MM.1S (cell line): ENCODE measurements around the gene HSPB1.
A peak's percentile ranks its signal among the peaks of the same experiment; 100 is the strongest.

ENCODE experiments used
- DNase-seq: peaks from one replicate; pipeline ENCODE4 v3.0.0-alpha.2; 2015
- H2AFZ ChIP-seq: fragments of 300-600 bp; sonication (generic); 2 replicates; pipeline ENCODE4 v1.6.0; 2016; ENCODE audit warnings: antibody characterized with exemption, low read length
- H3F3A ChIP-seq: fragments of 300-600 bp; sonication (generic); 2 replicates; pipeline ENCODE4 v1.6.1; 2016; ENCODE audit warnings: mild to moderate bottlenecking, antibody characterized with exemption, low read length, moderate library complexity, mixed read lengths; ENCODE audit not compliant: insufficient read depth
- H3K27ac ChIP-seq: fragments of 300-600 bp; sonication (generic); 2 replicates; pipeline ENCODE4 v1.5.1; 2016; ENCODE audit warnings: mild to moderate bottlenecking, low read length
- H3K27me3 ChIP-seq: fragments of 300-600 bp; sonication (generic); replicated peaks from 2 replicates; pipeline ENCODE4 v1.6.0; 2016; ENCODE audit warnings: low read length; ENCODE audit not compliant: insufficient read depth
- H3K36me3 ChIP-seq: fragments of 300-600 bp; sonication (generic); replicated peaks from 2 replicates; pipeline ENCODE4 v1.6.1; 2016; ENCODE audit warnings: mild to moderate bottlenecking, low read length, mixed read lengths; ENCODE audit not compliant: insufficient read depth
- H3K4me1 ChIP-seq: fragments of 300-600 bp; sonication (generic); 2 replicates; pipeline ENCODE4 v1.6.1; 2016; ENCODE audit warnings: low read length, mixed read lengths
- H3K4me2 ChIP-seq: fragments of 300-600 bp; sonication (generic); 2 replicates; pipeline ENCODE4 v1.6.0; 2016; ENCODE audit warnings: low read depth, low read length
- H3K4me3 ChIP-seq: fragments of 300-600 bp; sonication (generic); 2 replicates; pipeline ENCODE4 v1.5.1; 2016; ENCODE audit warnings: low read length, mixed read lengths
- H3K79me2 ChIP-seq: fragments of 300-600 bp; sonication (generic); 2 replicates; pipeline ENCODE4 v1.6.1; 2016; ENCODE audit warnings: mixed run types, low read length, mixed read lengths
- H3K9ac ChIP-seq: fragments of 300-600 bp; sonication (generic); 2 replicates; pipeline ENCODE4 v1.6.1; 2016; ENCODE audit warnings: low read length, mixed read lengths
- H3K9me2 ChIP-seq: fragments of 300-600 bp; sonication (generic); replicated peaks from 2 replicates; pipeline ENCODE4 v1.6.1; 2016; ENCODE audit warnings: mild to moderate bottlenecking, low read length, mixed read lengths; ENCODE audit not compliant: insufficient read depth
- H3K9me3 ChIP-seq: fragments of 300-600 bp; sonication (generic); replicated peaks from 2 replicates; pipeline ENCODE4 v1.6.1; 2016; ENCODE audit warnings: mild to moderate bottlenecking, low read length, mixed read lengths; ENCODE audit not compliant: insufficient read depth
- H4K20me1 ChIP-seq: fragments of 300-600 bp; sonication (generic); 2 replicates; pipeline ENCODE4 v1.6.1; 2016; ENCODE audit warnings: mild to moderate bottlenecking, low read length, moderate library complexity, mixed read lengths; ENCODE audit not compliant: insufficient read depth
- EZH2 ChIP-seq: fragments of 300-600 bp; sonication (generic); optimal IDR thresholded peaks from 2 replicates; pipeline ENCODE3; 2017; ENCODE audit warnings: low read depth, mild to moderate bottlenecking, antibody characterized with exemption, low read length, mixed read lengths
- EZH2phosphoT487 ChIP-seq: fragments of 300-600 bp; sonication (generic); IDR thresholded peaks from 2 replicates; pipeline ENCODE4 v1.6.1; 2018; ENCODE audit warnings: antibody characterized with exemption, low read length
- TF ChIP-seq, protein P1 (sequence below): fragments of 300-600 bp; sonication (generic); IDR thresholded peaks from 2 replicates; pipeline ENCODE4 v1.5.1; 2016; ENCODE audit warnings: antibody characterized with exemption, low read length, mixed read lengths

Gene HSPB1

DNA sequence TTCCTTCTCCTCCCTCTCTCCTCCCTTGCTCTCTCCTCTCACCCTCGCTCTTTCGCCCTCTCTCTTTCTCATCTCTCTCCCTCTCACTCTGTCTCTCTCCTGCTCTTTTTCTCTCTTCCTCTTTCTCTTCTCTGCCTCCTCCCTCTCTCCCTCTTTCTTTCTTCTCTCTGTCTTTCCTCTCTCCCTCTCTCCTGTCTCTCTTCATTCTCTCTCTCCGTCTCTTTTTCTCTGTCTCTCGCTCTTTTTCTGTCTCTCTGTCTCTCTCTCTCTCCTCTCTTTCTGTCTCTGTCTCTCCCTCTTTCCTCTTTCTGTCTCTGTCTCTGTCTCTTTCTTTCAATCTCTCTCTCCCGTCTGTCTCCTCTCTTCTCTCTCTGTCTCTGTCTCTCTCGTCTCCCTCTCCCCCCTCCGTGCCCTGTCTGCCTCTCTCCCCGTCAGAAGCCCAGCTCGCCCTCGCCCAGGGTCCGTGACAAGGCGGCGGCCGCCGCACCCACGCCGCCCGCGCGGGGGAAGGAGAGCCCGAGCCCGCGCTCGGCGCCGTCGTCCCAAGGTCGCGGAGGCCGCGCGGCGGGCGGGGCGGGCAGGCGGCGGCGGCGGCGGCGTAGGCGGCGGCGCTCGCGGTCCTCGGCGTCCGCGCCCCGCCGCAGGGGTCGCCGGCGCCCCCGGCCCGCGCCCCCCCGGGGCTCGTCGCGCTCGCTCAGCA is 21.3 kb upstream of the HSPB1 start:
- no peaks in the 10 kb centered on the region for H3K4me1 ChIP-seq
- H3K9me2 ChIP-seq: no peaks in the 10 kb centered on the region
- peak overlapping the region; percentile 52; the same call in 1 of the 2 replicates for H3K4me2 ChIP-seq
- no peaks in the 10 kb centered on the region for H3K9me3 ChIP-seq
- H3K79me2 ChIP-seq: no peaks in the 10 kb centered on the region
- no peak overlapping the region; the same call in 1 of the 2 replicates for H3K4me3 ChIP-seq
- H3K27me3 ChIP-seq: peaks cover 73% of the 10 kb centered on the region
- no peak overlapping the region for H3K9ac ChIP-seq
- TF ChIP-seq EZH2phosphoT487 (no peak), EZH2 (no peak)
- TF ChIP-seq, protein P1, sequence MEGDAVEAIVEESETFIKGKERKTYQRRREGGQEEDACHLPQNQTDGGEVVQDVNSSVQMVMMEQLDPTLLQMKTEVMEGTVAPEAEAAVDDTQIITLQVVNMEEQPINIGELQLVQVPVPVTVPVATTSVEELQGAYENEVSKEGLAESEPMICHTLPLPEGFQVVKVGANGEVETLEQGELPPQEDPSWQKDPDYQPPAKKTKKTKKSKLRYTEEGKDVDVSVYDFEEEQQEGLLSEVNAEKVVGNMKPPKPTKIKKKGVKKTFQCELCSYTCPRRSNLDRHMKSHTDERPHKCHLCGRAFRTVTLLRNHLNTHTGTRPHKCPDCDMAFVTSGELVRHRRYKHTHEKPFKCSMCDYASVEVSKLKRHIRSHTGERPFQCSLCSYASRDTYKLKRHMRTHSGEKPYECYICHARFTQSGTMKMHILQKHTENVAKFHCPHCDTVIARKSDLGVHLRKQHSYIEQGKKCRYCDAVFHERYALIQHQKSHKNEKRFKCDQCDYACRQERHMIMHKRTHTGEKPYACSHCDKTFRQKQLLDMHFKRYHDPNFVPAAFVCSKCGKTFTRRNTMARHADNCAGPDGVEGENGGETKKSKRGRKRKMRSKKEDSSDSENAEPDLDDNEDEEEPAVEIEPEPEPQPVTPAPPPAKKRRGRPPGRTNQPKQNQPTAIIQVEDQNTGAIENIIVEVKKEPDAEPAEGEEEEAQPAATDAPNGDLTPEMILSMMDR: no peak
- H2AFZ ChIP-seq: 0 out of 2 replicates have a peak overlapping the region, but pooled peaks have one; percentile 42
- H3K36me3 ChIP-seq: no peaks in the 10 kb centered on the region
- no peak for DNase-seq
- no peaks in the 10 kb centered on the region for H4K20me1 ChIP-seq
- H3F3A ChIP-seq: no peaks in the 10 kb centered on the region
- no peak overlapping the region for H3K27ac ChIP-seq

DNA sequence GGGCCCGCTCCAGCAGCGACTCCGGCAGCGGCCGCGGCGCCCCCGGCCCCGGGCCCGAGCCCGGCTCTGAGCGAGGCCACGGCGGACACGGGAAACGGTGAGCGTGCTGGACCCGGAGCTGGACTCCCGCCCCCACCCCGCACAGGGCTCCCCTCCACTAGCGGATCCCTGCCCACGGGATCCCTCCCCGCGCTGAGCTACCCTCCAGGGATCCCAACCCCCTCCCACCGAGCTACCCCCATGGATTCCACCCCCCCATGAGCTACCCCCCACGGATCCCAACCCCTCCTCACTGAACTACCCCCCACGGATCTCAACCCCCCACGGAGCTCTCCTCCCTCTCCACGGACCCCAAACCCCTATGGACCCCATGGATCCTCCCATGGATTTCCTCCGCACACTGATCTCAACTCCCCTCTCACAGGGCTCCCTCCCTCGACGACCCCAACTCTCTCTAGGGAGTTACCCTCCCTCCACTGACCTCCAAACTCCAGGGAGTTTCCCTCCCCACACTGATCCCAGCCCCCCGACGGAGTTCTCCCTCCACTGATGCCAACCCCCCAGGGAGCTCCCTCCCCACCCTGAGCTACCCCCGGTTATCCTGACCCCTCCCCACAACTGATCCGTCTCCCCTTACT is 20.6 kb upstream of the HSPB1 start:
- no peak for DNase-seq

DNA sequence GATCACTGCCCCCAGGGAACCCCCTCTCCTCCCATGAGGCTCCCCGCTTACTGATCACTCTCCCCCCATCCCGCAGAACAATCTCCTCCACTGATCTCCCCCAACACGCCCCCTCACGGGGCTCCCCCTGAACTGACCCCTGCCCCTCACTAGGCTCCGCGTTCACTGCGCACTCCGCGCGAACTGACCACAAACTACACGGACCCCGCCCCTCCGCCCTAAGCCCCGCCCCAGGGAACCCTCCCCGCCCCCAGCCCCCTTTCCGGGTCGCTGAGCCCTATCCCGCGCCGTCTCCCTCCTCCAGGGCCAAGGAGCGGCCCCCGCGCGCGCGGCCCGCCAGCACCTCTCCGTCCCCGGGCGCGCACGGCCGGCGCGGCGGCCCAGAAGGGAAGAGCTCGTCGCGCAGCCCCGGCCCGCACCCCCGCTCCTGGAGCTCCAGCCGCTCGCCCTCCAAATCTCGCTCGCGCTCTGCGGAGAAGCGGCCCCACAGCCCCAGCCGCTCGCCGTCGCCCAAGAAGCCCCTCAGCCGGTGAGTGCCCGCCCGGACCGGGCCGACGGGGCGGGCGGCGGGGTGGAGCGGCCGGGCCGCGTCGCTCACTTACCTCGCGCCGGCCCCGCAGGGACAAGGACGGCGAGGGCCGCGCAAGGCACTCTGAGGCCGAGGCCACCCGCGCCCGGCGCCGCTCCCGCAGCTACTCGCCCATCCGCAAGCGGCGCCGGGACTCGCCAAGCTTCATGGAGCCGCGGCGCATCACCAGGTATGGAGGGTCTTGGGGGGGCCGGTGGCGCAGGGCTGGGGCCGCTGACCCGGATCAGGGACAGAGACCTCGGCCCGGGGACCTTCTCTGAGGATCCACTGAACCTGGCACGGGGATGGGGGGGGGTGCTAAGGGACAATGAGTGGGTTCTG is 19.9 kb upstream of the HSPB1 start:
- no peaks in the 10 kb centered on the region for H3K36me3 ChIP-seq
- H3F3A ChIP-seq: no peaks in the 10 kb centered on the region
- no peak overlapping the region for H3K9ac ChIP-seq
- no peaks in the 10 kb centered on the region for H3K9me3 ChIP-seq
- no peaks in the 10 kb centered on the region for H3K79me2 ChIP-seq
- no peaks in the 10 kb centered on the region for H4K20me1 ChIP-seq
- DNase-seq: no peak
- TF ChIP-seq, protein P1: no peak
- no peak for TF ChIP-seq EZH2phosphoT487
- no peak for TF ChIP-seq EZH2
- H3K27me3 ChIP-seq: peaks cover 78% of the 10 kb centered on the region
- H3K4me1 ChIP-seq: no peaks in the 10 kb centered on the region
- no peak overlapping the region for H2AFZ ChIP-seq
- H3K27ac ChIP-seq: no peak overlapping the region
- no peak overlapping the region for H3K4me3 ChIP-seq
- no peaks in the 10 kb centered on the region for H3K9me2 ChIP-seq
- 0 out of 2 replicates have a peak overlapping the region, but pooled peaks have one; percentile 29 for H3K4me2 ChIP-seq

More for the DNA sequence above, 20.6 kb upstream of the HSPB1 start:
- Histone ChIP-seq H3K4me1 (no peaks in the 10 kb centered on the region), H3K79me2 (no peaks in the 10 kb centered on the region), H3K36me3 (no peaks in the 10 kb centered on the region), H3K4me2 (peak overlapping the region; percentile 29; the same call in 1 of the 2 replicates), H3K4me3 (no peak overlapping the region), H4K20me1 (no peaks in the 10 kb centered on the region), H3K27me3 (peaks cover 77% of the 10 kb centered on the region), H2AFZ (no peak overlapping the region), H3K9ac (no peak overlapping the region), H3F3A (no peaks in the 10 kb centered on the region), H3K27ac (no peak overlapping the region), H3K9me2 (no peaks in the 10 kb centered on the region), H3K9me3 (no peaks in the 10 kb centered on the region)
- TF ChIP-seq, protein P1: no peak
- TF ChIP-seq EZH2 (no peak), EZH2phosphoT487 (no peak)
